Heart left ventricle (tissue), 16 donors: Measurements from ENCODE around the gene RFESD. TPM values are rescaled to one million over a fixed set of nuclear protein-coding genes. Genes with fewer than 3 reads are reported as not detected.
A peak's percentile ranks its signal among the peaks of the same experiment; 100 is the strongest.

ENCODE experiments used
- ATAC-seq, 4 donors: fragments of 200-7000 bp; cut with Tn5 transposase; one replicate each; pipeline ENCODE4 v1.9.1; 2020 to 2022; ENCODE audit warnings: moderate library complexity in 4 of 4, mild to moderate bottlenecking in 3 of 4, moderate number of reproducible peaks in 1 of 4
- DNase-seq, 5 donors: peaks; one replicate each; pipeline ENCODE4 v3.0.0-alpha.2; 2020
- H3K27ac ChIP-seq, 12 donors: fragments of 200-600 bp; sonication (generic) in 4 of 12; one replicate each; pipeline versions ENCODE4 v1.5.0 to v1.8.0; 2016 to 2022; ENCODE audit warnings: mild to moderate bottlenecking in 2 of 12
- H3K27me3 ChIP-seq, 9 donors: fragments of 200-600 bp; sonication (generic) in 2 of 9; one replicate each; pipeline versions ENCODE4 v1.5.1 to v1.8.0; 2016 to 2022; ENCODE audit warnings: mild to moderate bottlenecking in 3 of 9
- H3K36me3 ChIP-seq, 9 donors: fragments of 200-600 bp; sonication (generic) in 2 of 9; one replicate each; pipeline versions ENCODE4 v1.5.0 to v1.8.0; 2018 to 2022; ENCODE audit warnings: mild to moderate bottlenecking in 2 of 9
- H3K4me1 ChIP-seq, 12 donors: fragments of 200-600 bp; sonication (generic) in 4 of 12; one replicate each; pipeline versions ENCODE4 v1.5.0 to v1.8.0; 2016 to 2022; ENCODE audit warnings: mild to moderate bottlenecking in 3 of 12
- H3K4me3 ChIP-seq, 12 donors: fragments of 200-600 bp; sonication (generic) in 4 of 12; one replicate each; pipeline versions ENCODE4 v1.5.0 to v1.8.0; 2017 to 2022; ENCODE audit warnings: mild to moderate bottlenecking in 9 of 12, moderate library complexity in 4 of 12
- H3K9me3 ChIP-seq, 12 donors: fragments of 200-600 bp; sonication (generic) in 4 of 12; one replicate each; pipeline versions ENCODE4 v1.5.0 to v1.8.0; 2016 to 2022; ENCODE audit warnings: mild to moderate bottlenecking in 1 of 12
- POLR2A ChIP-seq, 2 donors: fragments of 450-650 bp; IDR thresholded peaks; one replicate each; pipeline ENCODE4 v1.6.1; 2017; ENCODE audit warnings: antibody characterized with exemption in 2 of 2, mild to moderate bottlenecking in 2 of 2, moderate library complexity in 2 of 2
- WGBS, 4 donors: extraction: QIAGEN DNeasy Blood & Tissue Kit in 2 of 4; methylation state at CpG; one replicate each; pipeline versions ENCODE4 v1.1.5 to v1.1.7; 2013 to 2018; 5-methylcytosine and 5-hydroxymethylcytosine counted together
- intact Hi-C, 10 donors: fragments of 100-400 bp; cut with DNase I; formaldehyde crosslinking; loops; one replicate each; pipeline versions ENCODE4 v1.11.1 to v1.14.2; 2022
- polyA plus RNA-seq, 2 donors: library from polyadenylated mRNA; stranded (reverse); fragments of 200-250 nt; gene quantifications; one replicate each; pipeline ENCODE4 v1.2.3, GENCODE V29; 2013
- total RNA-seq, 9 donors: library from RNA; depleted of rRNA in 2 of 9; stranded (reverse); fragments of >200 nt in 2 of 9; fragmentation: NEBNext Ultra II Directional in 3 of 9; extraction: Animal tissue kit (Norgen Biotek cat#: 25700) in 3 of 9; gene quantifications; one replicate each; pipeline versions ENCODE4 v1.1.0 to v1.2.4, GENCODE V29; 2016 to 2023
- TF ChIP-seq, protein P1 (sequence below), 12 donors: fragments of 200-600 bp; sonication (generic) in 4 of 12; IDR thresholded peaks; one replicate each; pipeline versions ENCODE4 v1.5.0 to v1.8.0; 2018 to 2022; ENCODE audit warnings: antibody characterized with exemption in 12 of 12, mild to moderate bottlenecking in 5 of 12
- donor health status: ischemic (EF 13 %, LVEDD 7.1; RV severe dilation, severe dysfunction).
- donor health status: healthy with polysubstance abuse.
- donor health status: DM: no; HTN: yes; CAD: no.
- donor health status: DM: no; HTN: no; CAD: no.
- donor health status: ischemic (EF 25% LVEDD 6.9; RV normal size, moderate dysfunction).
- donor health status: ischemic (EF 25% LVEDD 5.7; RV mildly dilated, moderate dysfunction).
- donor health status: healthy.
- donor health status: DM: yes; HTN: yes; CAD: no.
- donor health status: ischemic (EF 35%, LVEDD 5.7; RV mildly dilated, moderate dysfunction).
- donor health status: nonischemic (EF 11% LVEDD 7.7; RV severe dilation, severe dysfunction).
- donor health status: DM: yes; HTN: yes; CAD: no.
- donor health status: PGD.
- donor health status: ischemic (EF 29% LVEDD 5.4; RV normal size, mild dysfunction).
- donor health status: nonischemic (EF 23%, LVEDD 6.1; RV moderate dilation, normal function).

RFESD gene
- total and polyA plus RNA-seq, 11 donors = 1.3 to 5.0 (median 3.5) TPM

DNA sequence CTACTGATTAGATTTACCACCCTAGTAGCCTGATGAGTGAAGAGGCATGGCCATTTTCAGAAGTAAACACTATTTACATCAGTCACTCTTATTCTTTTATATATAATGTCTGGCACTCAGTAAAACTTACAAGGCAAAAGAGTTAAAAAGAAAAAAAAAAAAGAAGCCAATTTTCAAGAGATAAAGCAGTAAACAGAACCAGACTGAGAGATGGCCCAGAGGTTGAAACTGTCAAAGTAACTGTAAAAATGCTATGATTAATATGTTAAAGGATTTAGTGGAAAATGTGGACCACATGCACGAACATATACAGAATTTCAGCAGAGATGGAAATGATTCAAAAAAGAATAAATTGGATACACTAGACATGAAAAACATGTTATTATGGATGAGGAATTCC is 33.1 kb upstream of the RFESD start:
- Histone ChIP-seq H3K27me3 (no peaks in the 10 kb centered on the region), H3K9me3 (peaks cover 0 to 14% (median 4%) of the 10 kb centered on the region in 12 donors), H3K4me3 (no peak overlapping the region), H3K4me1 (no peaks in the 10 kb centered on the region), H3K36me3 (no peaks in the 10 kb centered on the region), H3K27ac (no peak overlapping the region)
- no peak for TF ChIP-seq POLR2A (IDR thresholded peaks at IDR 0.05)
- TF ChIP-seq, protein P1, sequence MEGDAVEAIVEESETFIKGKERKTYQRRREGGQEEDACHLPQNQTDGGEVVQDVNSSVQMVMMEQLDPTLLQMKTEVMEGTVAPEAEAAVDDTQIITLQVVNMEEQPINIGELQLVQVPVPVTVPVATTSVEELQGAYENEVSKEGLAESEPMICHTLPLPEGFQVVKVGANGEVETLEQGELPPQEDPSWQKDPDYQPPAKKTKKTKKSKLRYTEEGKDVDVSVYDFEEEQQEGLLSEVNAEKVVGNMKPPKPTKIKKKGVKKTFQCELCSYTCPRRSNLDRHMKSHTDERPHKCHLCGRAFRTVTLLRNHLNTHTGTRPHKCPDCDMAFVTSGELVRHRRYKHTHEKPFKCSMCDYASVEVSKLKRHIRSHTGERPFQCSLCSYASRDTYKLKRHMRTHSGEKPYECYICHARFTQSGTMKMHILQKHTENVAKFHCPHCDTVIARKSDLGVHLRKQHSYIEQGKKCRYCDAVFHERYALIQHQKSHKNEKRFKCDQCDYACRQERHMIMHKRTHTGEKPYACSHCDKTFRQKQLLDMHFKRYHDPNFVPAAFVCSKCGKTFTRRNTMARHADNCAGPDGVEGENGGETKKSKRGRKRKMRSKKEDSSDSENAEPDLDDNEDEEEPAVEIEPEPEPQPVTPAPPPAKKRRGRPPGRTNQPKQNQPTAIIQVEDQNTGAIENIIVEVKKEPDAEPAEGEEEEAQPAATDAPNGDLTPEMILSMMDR (IDR thresholded peaks at IDR 0.05) = no peak
- intact Hi-C loops = no loop called here
- DNase-seq (no peak), ATAC-seq (no peak)
- 91 to 100% (median 97%) methylated on average over 1 of the region's 1 CpG for WGBS, 4 donors

DNA sequence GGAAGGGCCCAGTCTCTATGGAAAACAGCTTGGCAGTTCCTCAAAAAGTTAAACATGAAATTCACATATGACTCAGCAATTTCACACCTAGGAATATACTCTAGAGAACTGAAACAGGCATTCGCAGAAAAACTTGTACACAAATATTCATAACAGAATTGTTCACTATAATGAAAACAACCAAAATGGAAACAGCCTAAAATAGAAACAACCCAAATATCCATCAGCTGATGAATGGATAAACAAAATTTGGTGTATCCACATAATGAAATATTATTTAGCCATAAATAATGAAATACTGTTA is 31.5 kb upstream of the RFESD start:
- intact Hi-C loops = no loop called here
- no peaks in the 10 kb centered on the region for H3K27me3 ChIP-seq
- TF ChIP-seq, protein P1 (IDR thresholded peaks at IDR 0.05) = no peak
- TF ChIP-seq POLR2A (IDR thresholded peaks at IDR 0.05) = no peak
- H3K4me1 ChIP-seq = peaks cover 0 to 11% (median 9%) of the 10 kb centered on the region in 12 donors
- H3K27ac ChIP-seq = no peak overlapping the region
- H3K36me3 ChIP-seq = no peaks in the 10 kb centered on the region
- DNase-seq = no peak
- no peak for ATAC-seq
- H3K4me3 ChIP-seq = no peak overlapping the region
- WGBS, 4 donors = 71 to 92% (median 83%) methylated on average over 1 of the region's 1 CpG
- H3K9me3 ChIP-seq = peaks cover 0 to 14% (median 4%) of the 10 kb centered on the region in 12 donors

DNA sequence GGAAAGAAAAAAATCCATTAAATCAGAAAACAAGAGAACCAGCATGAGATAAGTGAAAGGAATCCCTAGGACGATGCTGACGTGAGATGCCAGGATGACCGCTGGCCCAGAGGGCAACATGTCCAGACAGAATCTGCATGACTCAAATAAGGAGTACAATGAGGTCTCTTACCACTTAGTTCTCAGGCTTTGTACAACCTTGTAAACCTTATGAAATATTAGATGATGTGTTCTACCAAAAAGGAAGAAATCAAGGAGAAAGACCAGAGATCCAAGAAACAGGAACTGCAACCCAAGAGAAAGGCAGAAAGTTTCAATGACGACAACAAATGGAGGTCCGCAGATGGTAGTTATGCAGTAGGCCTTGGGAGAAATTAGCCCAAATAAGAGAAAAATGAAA is 29.5 kb upstream of the RFESD start:
- H3K4me1 ChIP-seq = peaks cover 0 to 27% (median 17%) of the 10 kb centered on the region in 12 donors
- H3K4me3 ChIP-seq = no peak overlapping the region
- H3K36me3 ChIP-seq = no peaks in the 10 kb centered on the region
- ATAC-seq (no peak), DNase-seq (no peak)
- peaks cover 0 to 14% (median 4%) of the 10 kb centered on the region in 12 donors for H3K9me3 ChIP-seq
- no peaks in the 10 kb centered on the region for H3K27me3 ChIP-seq
- intact Hi-C loops = no loop called here
- H3K27ac ChIP-seq = no peak overlapping the region
- WGBS, 4 donors = 75 to 93% (median 82%) methylated on average over 5 of the region's 5 CpGs
- TF ChIP-seq POLR2A (IDR thresholded peaks at IDR 0.05) = no peak
- TF ChIP-seq, protein P1 (IDR thresholded peaks at IDR 0.05) = no peak

DNA sequence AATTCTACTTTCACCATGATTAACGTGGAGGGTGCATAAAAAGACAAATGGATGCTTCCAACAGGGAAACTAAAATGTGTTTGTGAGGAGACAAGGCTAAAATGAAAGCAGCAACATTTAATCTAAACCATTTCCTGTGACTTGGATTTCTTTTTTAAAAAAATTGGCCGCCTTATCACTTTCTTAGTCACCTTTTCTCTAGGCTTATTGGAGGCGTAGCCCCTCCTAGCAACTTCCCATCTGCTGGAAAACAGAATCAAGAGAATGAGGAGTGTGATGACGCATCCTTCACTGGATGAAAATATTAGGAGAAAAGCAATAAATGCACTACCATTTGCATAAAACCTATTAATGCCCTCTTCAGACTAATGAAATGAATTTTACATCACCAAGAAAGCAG is 27.5 kb upstream of the RFESD start:
- 75 to 86% (median 81%) methylated on average over 4 of the region's 4 CpGs for WGBS, 4 donors
- Histone ChIP-seq H3K9me3 (peaks cover 0 to 5% (median 0%) of the 10 kb centered on the region in 12 donors), H3K27ac (no peak overlapping the region), H3K4me3 (peak overlapping the region in 3 of 12 donors; percentile 66 to 74 (median 67)), H3K36me3 (no peaks in the 10 kb centered on the region), H3K27me3 (no peaks in the 10 kb centered on the region), H3K4me1 (peaks cover 0 to 36% (median 17%) of the 10 kb centered on the region in 12 donors)
- intact Hi-C loops = no loop called here
- no peak for DNase-seq
- no peak for ATAC-seq
- TF ChIP-seq, protein P1 (IDR thresholded peaks at IDR 0.05) = no peak
- TF ChIP-seq POLR2A (IDR thresholded peaks at IDR 0.05) = no peak
